Kidney (tissue), 14 donors: ENCODE results near the gene KIF25. TPM values are rescaled to one million over a fixed set of nuclear protein-coding genes. Genes with fewer than 3 reads are reported as not detected.
A peak's percentile ranks its signal among the peaks of the same experiment; 100 is the strongest.

ENCODE experiments used
- DNase-seq, 5 donors: peaks; one replicate each; pipeline ENCODE4 v3.0.0-alpha.2; 2013 to 2020
- FAIRE-seq: peaks from 2 replicates; lab custom pipeline; 2012; peaks lifted over from hg19 to GRCh38; lab: Jason Lieb, UNC
- H3K27ac ChIP-seq, 2 donors: one replicate each; pipeline ENCODE4 v1.7.0; 2013; ENCODE audit warnings: low read depth in 2 of 2, low read length in 2 of 2, inconsistent platforms in 1 of 2
- H3K27me3 ChIP-seq: one replicate; pipeline ENCODE4 v1.7.1; 2013; ENCODE audit warnings: low read length, inconsistent platforms; ENCODE audit not compliant: control insufficient read depth, insufficient read depth
- H3K36me3 ChIP-seq, 3 donors: one replicate each; pipeline versions ENCODE4 v1.7.0 to v1.7.1; 2013; ENCODE audit warnings: low read length in 3 of 3, control low read depth in 1 of 3, inconsistent platforms in 1 of 3; ENCODE audit not compliant: insufficient read depth in 3 of 3, control insufficient read depth in 2 of 3
- H3K4me1 ChIP-seq, 3 donors: one replicate each; pipeline versions ENCODE4 v1.7.0 to v1.7.1; 2013; ENCODE audit warnings: low read length in 3 of 3, inconsistent platforms in 1 of 3, low read depth in 1 of 3; ENCODE audit not compliant: control insufficient read depth in 2 of 3, insufficient read depth in 2 of 3
- H3K4me3 ChIP-seq, 3 donors: one replicate each; pipeline versions ENCODE4 v1.7.0 to v1.8.1; 2013; ENCODE audit warnings: low read length in 3 of 3, control low read depth in 1 of 3, inconsistent platforms in 1 of 3
- H3K9ac ChIP-seq, 3 donors: one replicate each; pipeline versions ENCODE4 v1.7.0 to v1.7.1; 2013; ENCODE audit warnings: low read length in 3 of 3, control low read depth in 1 of 3, inconsistent platforms in 1 of 3
- H3K9me3 ChIP-seq, 3 donors: one replicate each; pipeline versions ENCODE4 v1.7.0 to v1.7.1; 2013; ENCODE audit warnings: low read length in 3 of 3, control low read depth in 1 of 3, inconsistent platforms in 1 of 3; ENCODE audit not compliant: control insufficient read depth in 2 of 3, insufficient read depth in 1 of 3
- intact Hi-C: fragments of 100-400 bp; cut with DNase I; formaldehyde crosslinking; loops from one replicate; pipeline ENCODE4 v1.11.1; 2022
- polyA plus RNA-seq: library from polyadenylated mRNA; stranded (reverse); fragments of 350-450 nt; fragmentation: Illumina TruSeq; extraction: RNeasy Lipid Tissue Mini Kit (QIAGEN cat#74804); gene quantifications from one replicate; pipeline ENCODE4 v1.2.3, GENCODE V29; 2014; ENCODE audit warnings: low read depth, low replicate concordance; ENCODE audit not compliant: insufficient read depth
- total RNA-seq: library from RNA; stranded (reverse); fragmentation: NEBNext Ultra II Directional; extraction: Animal tissue kit (Norgen Biotek cat#: 25700); gene quantifications from one replicate; pipeline ENCODE4 v1.2.1, GENCODE V29; 2021
- TF ChIP-seq, protein P1 (sequence below): IDR thresholded peaks from 3 replicates; pipeline ENCODE4 v1.5.1; 2012; ENCODE audit warnings: mild to moderate bottlenecking, moderate library complexity, borderline replicate concordance; ENCODE audit not compliant: insufficient read depth; ENCODE audit errors: extremely low read depth
- donor health status: control.
- donor health status: control.
- donor health status: control.
- donor health status: control.
- donor health status: control.
- donor health status: DM: yes; HTN: yes; CAD: no.
- donor health status: Normal renal cell carcinoma (clear cell type).

KIF25 gene
- total and polyA plus RNA-seq, 2 donors from 2014 or later = not detected

- Histone ChIP-seq H3K27me3 (no peaks in the 10 kb centered on the region), H3K27ac (no peak overlapping the region), H3K4me3 (no peak overlapping the region), H3K9ac (no peak overlapping the region), H3K9me3 (no peaks in the 10 kb centered on the region), H3K36me3 (peaks cover 13 to 51% (median 20%) of the 10 kb centered on the region in 3 donors), H3K4me1 (peaks cover 0 to 3% (median 0%) of the 10 kb centered on the region in 3 donors)
- DNase-seq (no peak), FAIRE-seq (no peak)
- TF ChIP-seq, protein P1, sequence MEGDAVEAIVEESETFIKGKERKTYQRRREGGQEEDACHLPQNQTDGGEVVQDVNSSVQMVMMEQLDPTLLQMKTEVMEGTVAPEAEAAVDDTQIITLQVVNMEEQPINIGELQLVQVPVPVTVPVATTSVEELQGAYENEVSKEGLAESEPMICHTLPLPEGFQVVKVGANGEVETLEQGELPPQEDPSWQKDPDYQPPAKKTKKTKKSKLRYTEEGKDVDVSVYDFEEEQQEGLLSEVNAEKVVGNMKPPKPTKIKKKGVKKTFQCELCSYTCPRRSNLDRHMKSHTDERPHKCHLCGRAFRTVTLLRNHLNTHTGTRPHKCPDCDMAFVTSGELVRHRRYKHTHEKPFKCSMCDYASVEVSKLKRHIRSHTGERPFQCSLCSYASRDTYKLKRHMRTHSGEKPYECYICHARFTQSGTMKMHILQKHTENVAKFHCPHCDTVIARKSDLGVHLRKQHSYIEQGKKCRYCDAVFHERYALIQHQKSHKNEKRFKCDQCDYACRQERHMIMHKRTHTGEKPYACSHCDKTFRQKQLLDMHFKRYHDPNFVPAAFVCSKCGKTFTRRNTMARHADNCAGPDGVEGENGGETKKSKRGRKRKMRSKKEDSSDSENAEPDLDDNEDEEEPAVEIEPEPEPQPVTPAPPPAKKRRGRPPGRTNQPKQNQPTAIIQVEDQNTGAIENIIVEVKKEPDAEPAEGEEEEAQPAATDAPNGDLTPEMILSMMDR = no peak
- intact Hi-C loops = no loop called here
Observed at GRCh38 chr6:167949121-167949684, 48.3 kb upstream of the KIF25 start.

DNA sequence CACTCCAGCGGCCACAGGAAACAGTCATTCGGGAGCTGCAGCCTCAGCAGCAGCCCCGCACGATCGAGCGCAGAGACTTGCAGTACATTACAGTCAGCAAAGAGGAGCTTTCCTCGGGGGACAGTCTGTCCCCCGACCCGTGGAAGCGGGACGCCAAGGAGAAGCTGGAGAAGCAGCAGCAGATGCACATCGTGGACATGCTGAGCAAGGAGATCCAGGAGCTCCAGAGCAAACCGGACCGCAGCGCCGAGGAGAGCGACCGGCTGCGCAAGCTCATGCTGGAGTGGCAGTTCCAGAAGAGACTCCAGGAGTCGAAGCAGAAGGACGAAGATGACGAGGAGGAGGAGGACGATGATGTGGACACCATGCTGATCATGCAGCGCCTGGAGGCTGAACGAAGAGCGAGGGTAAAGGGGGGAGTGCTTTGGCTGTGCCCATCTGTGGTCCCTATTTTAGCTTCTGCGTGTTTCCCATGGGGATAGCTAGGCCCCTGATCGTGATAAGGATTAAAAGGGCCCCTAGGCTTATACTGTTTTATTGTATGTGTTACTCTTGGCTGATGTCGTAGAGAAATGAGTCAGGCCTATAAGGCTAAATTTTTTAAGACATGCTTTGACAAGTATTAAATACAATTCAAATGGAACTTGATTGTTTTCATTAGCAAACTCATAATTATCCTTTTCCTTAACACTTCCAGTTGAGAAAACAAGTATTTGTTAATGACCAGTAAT lies 45.5 kb upstream of the KIF25 start:
- intact Hi-C loops = no loop called here
- no peaks in the 10 kb centered on the region for H3K27me3 ChIP-seq
- FAIRE-seq = no peak

DNA sequence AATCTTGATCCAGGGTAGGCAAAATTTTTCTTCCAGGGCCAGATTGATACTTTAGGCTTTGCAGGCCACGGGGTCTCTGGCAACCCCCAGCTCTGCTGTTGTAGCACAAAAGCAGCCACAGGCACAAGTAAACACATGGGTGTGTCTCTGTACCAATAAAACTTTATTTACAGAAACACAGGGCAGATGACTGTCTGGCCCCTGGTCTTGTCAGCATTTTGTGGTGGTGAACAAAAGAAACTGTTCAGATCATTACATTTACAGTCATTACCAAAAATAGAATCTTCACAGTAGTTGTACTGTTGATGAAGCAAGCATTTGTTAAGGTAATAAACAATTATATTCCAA lies 45.0 kb upstream of the KIF25 start:
- TF ChIP-seq, protein P1 = no peak
- no peak for FAIRE-seq
- intact Hi-C loops = no loop called here
- H3K27me3 ChIP-seq = no peaks in the 10 kb centered on the region
- H3K9me3 ChIP-seq = no peaks in the 10 kb centered on the region
- H3K9ac ChIP-seq = no peak overlapping the region
- DNase-seq = no peak
- no peak overlapping the region for H3K27ac ChIP-seq
- no peak overlapping the region for H3K4me3 ChIP-seq
- peaks cover 11 to 46% (median 17%) of the 10 kb centered on the region in 3 donors for H3K36me3 ChIP-seq
- peaks cover 0 to 4% (median 2%) of the 10 kb centered on the region in 3 donors for H3K4me1 ChIP-seq

More for the DNA sequence above, 45.5 kb upstream of the KIF25 start:
- peak in 1 of 5 donors; percentile 29 for DNase-seq
- Histone ChIP-seq H3K36me3 (peaks cover 11 to 47% (median 17%) of the 10 kb centered on the region in 3 donors), H3K9ac (no peak overlapping the region), H3K4me1 (peaks cover 0 to 2% (median 0%) of the 10 kb centered on the region in 3 donors), H3K9me3 (no peaks in the 10 kb centered on the region), H3K27ac (no peak overlapping the region), H3K4me3 (no peak overlapping the region)
- TF ChIP-seq, protein P1 = no peak
